ENCODE measurements around the gene ARL2. TPM values are rescaled to one million over a fixed set of nuclear protein-coding genes. Genes with fewer than 3 reads are reported as not detected.

Gene ARL2
- polyA plus RNA-seq, 1 donor (not counting 4 experiments of a cell fraction or from before 2014, with no cell fraction given) = 77.8 TPM

- no peak for FAIRE-seq
- Histone ChIP-seq H2AFZ (ENCODE audit: control insufficient read depth, low read length) (no peak overlapping the region), H4K20me1 (ENCODE audit: control insufficient read depth, extremely low read depth, insufficient read depth, low read length) (no peaks in the 10 kb centered on the region), H3K4me1 (ENCODE audit: control insufficient read depth, extremely low read depth, insufficient read depth, low read length) (no peaks in the 10 kb centered on the region), H3K4me3 (ENCODE audit: control insufficient read depth in 2 of 3, extremely low read depth in 1 of 3, insufficient read depth in 2 of 3, low read depth in 1 of 3, low read length in 3 of 3) (no peak overlapping the region), H3K36me3 (ENCODE audit: control insufficient read depth in 2 of 2, extremely low read depth in 1 of 2, insufficient read depth in 2 of 2, low read length in 2 of 2) (no peaks in the 10 kb centered on the region), H3K27me3 (ENCODE audit: control insufficient read depth, extremely low read depth, insufficient read depth, low read length) (no peaks in the 10 kb centered on the region), H3K4me2 (ENCODE audit: control insufficient read depth, extremely low read depth, insufficient read depth, low read depth, low read length) (no peak overlapping the region), H3K9me3 (ENCODE audit: control insufficient read depth, low read depth, low read length) (no peaks in the 10 kb centered on the region), H3K79me2 (ENCODE audit: control insufficient read depth, insufficient read depth, low read length) (no peaks in the 10 kb centered on the region), H3K9me1 (ENCODE audit: control insufficient read depth, extremely low read depth, insufficient read depth, low read length) (no peaks in the 10 kb centered on the region), H3K9ac (ENCODE audit: control insufficient read depth, extremely low read depth, insufficient read depth, low read length) (no peak overlapping the region), H3K27ac (ENCODE audit: control insufficient read depth, insufficient read depth, low read length) (no peak overlapping the region)
- DNase-seq (ENCODE audit: low read depth, low spot score) = no peak
- dilution Hi-C loops (cut with MboI; ENCODE audit: extremely low pct_ligation_motif_present, low sequenced_read_pairs) = no loop called here
- TF ChIP-seq, protein P1, sequence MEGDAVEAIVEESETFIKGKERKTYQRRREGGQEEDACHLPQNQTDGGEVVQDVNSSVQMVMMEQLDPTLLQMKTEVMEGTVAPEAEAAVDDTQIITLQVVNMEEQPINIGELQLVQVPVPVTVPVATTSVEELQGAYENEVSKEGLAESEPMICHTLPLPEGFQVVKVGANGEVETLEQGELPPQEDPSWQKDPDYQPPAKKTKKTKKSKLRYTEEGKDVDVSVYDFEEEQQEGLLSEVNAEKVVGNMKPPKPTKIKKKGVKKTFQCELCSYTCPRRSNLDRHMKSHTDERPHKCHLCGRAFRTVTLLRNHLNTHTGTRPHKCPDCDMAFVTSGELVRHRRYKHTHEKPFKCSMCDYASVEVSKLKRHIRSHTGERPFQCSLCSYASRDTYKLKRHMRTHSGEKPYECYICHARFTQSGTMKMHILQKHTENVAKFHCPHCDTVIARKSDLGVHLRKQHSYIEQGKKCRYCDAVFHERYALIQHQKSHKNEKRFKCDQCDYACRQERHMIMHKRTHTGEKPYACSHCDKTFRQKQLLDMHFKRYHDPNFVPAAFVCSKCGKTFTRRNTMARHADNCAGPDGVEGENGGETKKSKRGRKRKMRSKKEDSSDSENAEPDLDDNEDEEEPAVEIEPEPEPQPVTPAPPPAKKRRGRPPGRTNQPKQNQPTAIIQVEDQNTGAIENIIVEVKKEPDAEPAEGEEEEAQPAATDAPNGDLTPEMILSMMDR (optimal IDR thresholded peaks at IDR 0.05 in 1 of 3, IDR thresholded peaks at IDR 0.05 in 1 of 3, conservative IDR thresholded peaks at IDR 0.05 in 1 of 3; ENCODE audit: extremely low read depth in 1 of 3, insufficient read depth in 2 of 3, low read length in 3 of 3) = peak in 2 of 3 experiments; percentile 24 to 36
- no peak for TF ChIP-seq EZH2 (IDR thresholded peaks at IDR 0.05; ENCODE audit: low read length)
Observed at GRCh38 chr11:65060913-65061408, 47.0 kb downstream of the ARL2 start.

- Histone ChIP-seq H3K4me2 (ENCODE audit: control insufficient read depth, extremely low read depth, insufficient read depth, low read depth, low read length) (no peak overlapping the region), H3K79me2 (ENCODE audit: control insufficient read depth, insufficient read depth, low read length) (no peaks in the 10 kb centered on the region), H3K9me3 (ENCODE audit: control insufficient read depth, low read depth, low read length) (no peaks in the 10 kb centered on the region), H2AFZ (ENCODE audit: control insufficient read depth, low read length) (no peak overlapping the region), H3K9me1 (ENCODE audit: control insufficient read depth, extremely low read depth, insufficient read depth, low read length) (no peaks in the 10 kb centered on the region), H3K9ac (ENCODE audit: control insufficient read depth, extremely low read depth, insufficient read depth, low read length) (no peak overlapping the region), H3K27ac (ENCODE audit: control insufficient read depth, insufficient read depth, low read length) (no peak overlapping the region), H3K4me1 (ENCODE audit: control insufficient read depth, extremely low read depth, insufficient read depth, low read length) (no peaks in the 10 kb centered on the region), H3K36me3 (ENCODE audit: control insufficient read depth in 2 of 2, extremely low read depth in 1 of 2, insufficient read depth in 2 of 2, low read length in 2 of 2) (no peaks in the 10 kb centered on the region), H4K20me1 (ENCODE audit: control insufficient read depth, extremely low read depth, insufficient read depth, low read length) (no peaks in the 10 kb centered on the region), H3K27me3 (ENCODE audit: control insufficient read depth, extremely low read depth, insufficient read depth, low read length) (no peaks in the 10 kb centered on the region), H3K4me3 (ENCODE audit: control insufficient read depth in 2 of 3, extremely low read depth in 1 of 3, insufficient read depth in 2 of 3, low read depth in 1 of 3, low read length in 3 of 3) (no peak overlapping the region)
- no peak for DNase-seq (ENCODE audit: low read depth, low spot score)
- dilution Hi-C loops (cut with MboI; ENCODE audit: extremely low pct_ligation_motif_present, low sequenced_read_pairs) = no loop called here
- FAIRE-seq = no peak
- TF ChIP-seq EZH2 (IDR thresholded peaks at IDR 0.05; ENCODE audit: low read length) = no peak
- TF ChIP-seq, protein P1 (optimal IDR thresholded peaks at IDR 0.05 in 1 of 3, IDR thresholded peaks at IDR 0.05 in 1 of 3, conservative IDR thresholded peaks at IDR 0.05 in 1 of 3; ENCODE audit: extremely low read depth in 1 of 3, insufficient read depth in 2 of 3, low read length in 3 of 3) = no peak
Observed at GRCh38 chr11:65063532-65063931, 49.6 kb downstream of the ARL2 start.
